Stimulated activated CD4-positive, alpha-beta T cell treated with anti-CD3 and anti-CD28 coated beads, TNF-alpha, amount 100 ng/mL, for 24 hours (primary cell): ENCODE data around the gene TIMM23.
"Not testable (repeated sequence)": the region's sequence is repeated elsewhere in the genome, so short reads cannot be mapped to it uniquely, and the experiment has no call there.

Experiments
- DNase-seq, 3 experiments: peaks; one replicate each; pipeline ENCODE4 v3.0.0-alpha.2; 2020; ENCODE audit warnings: low read depth in 3 of 3

TIMM23 gene

GRCh38 chr10:45972106-45972812 lies at the start of gene TIMM23:
TIMM23 (plus strand) TSS chr10:45972489; CDS start chr10:45972625, 136 bp downstream.
- DNase-seq = peak; percentile 80 to 84 (median 83)

- DNase-seq = not testable (repeated sequence)
These were observed 45.5 kb upstream of the TIMM23 start for GRCh38 chr10:45926790-45927189.

- DNase-seq = not testable (repeated sequence)
These were observed 41.0 kb upstream of the TIMM23 start for GRCh38 chr10:45931305-45931704.

- DNase-seq = not testable (repeated sequence)
These were observed 37.5 kb upstream of the TIMM23 start for GRCh38 chr10:45934788-45935187.

GRCh38 chr10:45939176-45939697 lies 33.1 kb upstream of the TIMM23 start:
- not testable (repeated sequence) for DNase-seq

GRCh38 chr10:45941196-45941595 lies 31.1 kb upstream of the TIMM23 start:
- DNase-seq = not testable (repeated sequence)

GRCh38 chr10:45945476-45945875 lies 26.8 kb upstream of the TIMM23 start:
- not testable (repeated sequence) for DNase-seq

GRCh38 chr10:45947363-45947762 lies 24.9 kb upstream of the TIMM23 start:
- DNase-seq = not testable (repeated sequence)

GRCh38 chr10:45948801-45949200 lies 23.5 kb upstream of the TIMM23 start:
- not testable (repeated sequence) for DNase-seq

GRCh38 chr10:45954367-45954766 lies 17.9 kb upstream of the TIMM23 start:
- DNase-seq = not testable (repeated sequence)

- DNase-seq = not testable (repeated sequence)
These were observed 15.7 kb upstream of the TIMM23 start for GRCh38 chr10:45956634-45957033.

GRCh38 chr10:45957928-45958327 lies 14.4 kb upstream of the TIMM23 start:
- not testable (repeated sequence) for DNase-seq

GRCh38 chr10:45962686-45963452 lies 9.4 kb upstream of the TIMM23 start:
- DNase-seq = not testable (repeated sequence)

- not testable (repeated sequence) for DNase-seq
These were observed 1.3 kb upstream of the TIMM23 start for GRCh38 chr10:45971019-45971418.

- DNase-seq = not testable (repeated sequence)
These were observed 565 bp upstream of the TIMM23 start for GRCh38 chr10:45971742-45972105.

GRCh38 chr10:45972813-45973169 lies 502 bp downstream of the TIMM23 start:
- DNase-seq = not testable (repeated sequence)

- not testable (repeated sequence) for DNase-seq
These were observed 1.8 kb downstream of the TIMM23 start for GRCh38 chr10:45974041-45974440.

- not testable (repeated sequence) for DNase-seq
These were observed 6.3 kb downstream of the TIMM23 start for GRCh38 chr10:45978554-45978953.

- DNase-seq = not testable (repeated sequence)
These were observed 9.1 kb downstream of the TIMM23 start for GRCh38 chr10:45981367-45981766.

- DNase-seq = not testable (repeated sequence)
These were observed 11.4 kb downstream of the TIMM23 start for GRCh38 chr10:45983538-45984186.

GRCh38 chr10:45984473-45984872 lies 12.2 kb downstream of the TIMM23 start:
- DNase-seq = not testable (repeated sequence)

GRCh38 chr10:45985590-45985989 lies 13.3 kb downstream of the TIMM23 start:
- DNase-seq = not testable (repeated sequence)
